ENCODE results near the gene DDR2.
"Not testable (repeated sequence)": the region's sequence is repeated elsewhere in the genome, so short reads cannot be mapped to it uniquely, and the experiment has no call there.

The DDR2 gene

GRCh38 chr1:162632217-162632666, at the start of gene DDR2:
TSS of gene DDR2 (plus strand) at chr1:162632464. CDS start at chr1:162719064, 86,600 bp downstream.
- DNase-seq = no peak

- DNase-seq = not testable (repeated sequence)
Observed at GRCh38 chr1:162582901-162583300, 49.4 kb upstream of the DDR2 start.

GRCh38 chr1:162585101-162585500, 47.2 kb upstream of the DDR2 start:
- DNase-seq = not testable (repeated sequence)

- DNase-seq = no peak
Observed at GRCh38 chr1:162587347-162587746, 44.9 kb upstream of the DDR2 start.

- no peak for DNase-seq
Observed at GRCh38 chr1:162587761-162588260, 44.5 kb upstream of the DDR2 start.

- no peak for DNase-seq
Observed at GRCh38 chr1:162590101-162590500, 42.2 kb upstream of the DDR2 start.

GRCh38 chr1:162590686-162591085, 41.6 kb upstream of the DDR2 start:
- no peak for DNase-seq

GRCh38 chr1:162596514-162597170, 35.6 kb upstream of the DDR2 start:
- no peak for DNase-seq

- DNase-seq = no peak
Observed at GRCh38 chr1:162599451-162599850, 32.8 kb upstream of the DDR2 start.

GRCh38 chr1:162603117-162603516, 29.1 kb upstream of the DDR2 start:
- not testable (repeated sequence) for DNase-seq

GRCh38 chr1:162605225-162605927, 26.9 kb upstream of the DDR2 start:
- peak; percentile 14 to 72 for DNase-seq

- DNase-seq = no peak
Observed at GRCh38 chr1:162609306-162609705, 23.0 kb upstream of the DDR2 start.

- DNase-seq = no peak
Observed at GRCh38 chr1:162612606-162613400, 19.5 kb upstream of the DDR2 start.

GRCh38 chr1:162616848-162617247, 15.4 kb upstream of the DDR2 start:
- DNase-seq = no peak

GRCh38 chr1:162617513-162617912, 14.8 kb upstream of the DDR2 start:
- no peak for DNase-seq

- DNase-seq = no peak
Observed at GRCh38 chr1:162619076-162619475, 13.2 kb upstream of the DDR2 start.

- DNase-seq = no peak
Observed at GRCh38 chr1:162621256-162621655, 11.0 kb upstream of the DDR2 start.

- DNase-seq = no peak
Observed at GRCh38 chr1:162625679-162626078, 6.6 kb upstream of the DDR2 start.

GRCh38 chr1:162626094-162626493, 6.2 kb upstream of the DDR2 start:
- DNase-seq = no peak

- DNase-seq = no peak
Observed at GRCh38 chr1:162626761-162627160, 5.5 kb upstream of the DDR2 start.

- DNase-seq = peak in 1 of 2 experiments; percentile 18
Observed at GRCh38 chr1:162627662-162628296, 4.5 kb upstream of the DDR2 start.

- no peak for DNase-seq
Observed at GRCh38 chr1:162629077-162629627, 3.1 kb upstream of the DDR2 start.

GRCh38 chr1:162629651-162630050, 2.6 kb upstream of the DDR2 start:
- no peak for DNase-seq

Measured in SW 1271 (cell line).